ENCODE measurements around the gene SPOCK1. TPM values are rescaled to one million over a fixed set of nuclear protein-coding genes. Genes with fewer than 3 reads are reported as not detected.

The SPOCK1 gene
- polyA plus RNA-seq, 3 donors, result 5.4 to 39.4 (median 14.7) TPM

- 80 to 89% (median 89%) methylated on average over 6 of the region's 6 CpGs for WGBS, 3 donors
- no peak overlapping the region for H3K27ac ChIP-seq (ENCODE audit: low read depth, low read length)
Measured at GRCh38 chr5:137350791-137351190, 148.3 kb downstream of the SPOCK1 start.

DNA sequence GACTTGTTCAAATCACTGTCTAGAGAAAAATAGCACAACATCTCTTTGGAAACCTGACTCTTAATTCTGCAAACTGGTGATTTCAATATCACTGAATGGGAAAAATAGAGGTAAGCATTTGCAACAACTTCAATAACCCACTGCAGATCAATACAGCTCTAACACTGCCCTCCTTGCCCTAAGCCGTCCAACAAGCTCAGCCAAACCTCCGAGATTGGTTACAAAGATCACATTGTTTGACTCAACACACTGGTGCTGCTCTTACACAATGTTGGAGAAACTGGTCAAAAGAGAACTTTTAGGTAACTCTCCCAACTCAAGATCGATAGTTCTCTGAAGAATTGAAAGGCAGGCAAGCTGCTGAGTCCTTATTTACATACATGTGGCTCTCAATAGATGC is 150.4 kb downstream of the SPOCK1 start:
- no peak overlapping the region for H3K27ac ChIP-seq (ENCODE audit: low read depth, low read length)
- WGBS, 3 donors, result 43 to 91% (median 76%) methylated on average over 3 of the region's 3 CpGs

DNA sequence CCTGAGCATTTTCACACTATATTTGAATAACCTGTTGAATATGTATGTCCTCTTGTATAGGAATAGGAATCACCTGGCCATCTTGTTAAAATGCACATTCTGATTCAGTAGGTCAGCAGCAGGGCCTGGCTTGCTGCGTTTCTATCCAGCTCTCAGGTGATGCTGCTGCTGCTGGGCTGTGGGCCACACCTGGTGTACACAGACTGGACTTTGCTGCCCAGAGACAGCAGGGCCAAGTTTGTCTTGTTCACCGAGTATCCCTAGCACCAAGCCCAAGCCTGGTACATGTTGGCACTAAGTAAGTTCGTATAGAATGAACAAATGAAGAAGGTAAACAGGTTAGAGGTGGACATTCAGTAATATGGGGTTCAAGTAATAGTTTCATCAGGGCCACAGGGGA is 151.3 kb downstream of the SPOCK1 start:
- no peak overlapping the region for H3K27ac ChIP-seq (ENCODE audit: low read depth, low read length)
- WGBS, 3 donors, result 81 to 92% (median 82%) methylated on average over 3 of the region's 3 CpGs

DNA sequence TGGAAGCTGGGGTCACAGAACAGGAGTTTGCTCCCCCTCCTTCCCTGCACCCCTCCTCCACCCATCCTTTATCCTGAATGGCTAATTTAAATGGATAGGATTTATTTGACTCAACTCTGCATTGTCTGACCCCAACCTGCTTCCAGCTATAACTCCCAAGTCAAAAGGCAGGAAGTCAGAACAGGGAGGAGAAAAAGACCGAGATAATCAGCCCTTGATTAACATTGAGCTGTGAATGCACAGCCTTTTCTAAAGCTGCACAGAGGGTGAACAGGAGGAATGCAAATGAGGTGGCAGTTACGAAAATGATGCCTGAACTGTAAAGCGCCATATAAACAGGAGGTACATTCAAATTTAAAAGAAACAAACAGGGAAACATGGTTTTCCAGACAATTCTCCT is 152.8 kb downstream of the SPOCK1 start:
- WGBS, 3 donors, result 78 to 85% (median 82%) methylated on average over 3 of the region's 3 CpGs
- H3K27ac ChIP-seq (ENCODE audit: low read depth, low read length), result no peak overlapping the region

DNA sequence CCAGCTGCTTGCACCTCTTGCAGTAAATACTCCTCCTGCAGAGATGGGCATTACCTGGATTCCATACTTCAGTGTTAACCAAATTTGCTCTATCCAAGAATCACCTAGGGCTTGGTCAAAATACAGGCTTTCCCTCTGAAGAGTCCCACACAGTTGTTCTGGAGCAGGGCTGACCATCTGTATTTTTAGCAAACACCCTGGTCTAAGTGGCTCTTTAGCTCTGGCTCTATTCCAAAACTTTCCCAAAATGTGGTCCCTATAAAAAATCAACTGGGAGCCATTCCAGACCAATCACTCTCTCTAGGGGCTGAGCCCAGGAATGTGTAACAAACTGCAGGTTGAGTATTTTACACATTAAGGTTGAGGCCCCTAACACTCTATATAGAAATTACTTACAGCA is 153.7 kb downstream of the SPOCK1 start:
- no peak overlapping the region for H3K27ac ChIP-seq (ENCODE audit: low read depth, low read length)

GRCh38 chr5:137344723-137345322 is 154.3 kb downstream of the SPOCK1 start:
- 23 to 41% (median 39%) methylated on average over 6 of the region's 6 CpGs for WGBS, 3 donors
- no peak overlapping the region for H3K27ac ChIP-seq (ENCODE audit: low read depth, low read length)

DNA sequence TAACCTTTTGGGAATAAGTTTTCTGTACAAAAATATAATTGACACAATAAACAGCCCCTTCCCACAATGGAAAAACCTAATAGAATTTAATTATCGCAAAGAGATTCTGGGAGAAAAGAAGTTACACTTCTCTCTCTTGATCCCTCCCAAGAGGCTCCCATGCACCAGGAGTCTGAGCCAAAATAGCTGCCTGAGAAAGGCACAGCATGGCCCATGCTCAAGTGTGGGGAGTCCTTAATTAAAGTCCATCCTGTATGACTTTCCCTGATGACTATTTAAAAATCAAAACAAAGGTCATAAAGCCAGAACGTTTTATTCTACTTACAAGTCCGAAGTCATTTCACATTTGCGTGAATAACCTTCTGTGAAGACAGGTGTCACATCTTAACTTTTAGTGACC is 155.1 kb downstream of the SPOCK1 start:
- WGBS, 3 donors, result 61 to 72% (median 71%) methylated on average over 4 of the region's 4 CpGs

DNA sequence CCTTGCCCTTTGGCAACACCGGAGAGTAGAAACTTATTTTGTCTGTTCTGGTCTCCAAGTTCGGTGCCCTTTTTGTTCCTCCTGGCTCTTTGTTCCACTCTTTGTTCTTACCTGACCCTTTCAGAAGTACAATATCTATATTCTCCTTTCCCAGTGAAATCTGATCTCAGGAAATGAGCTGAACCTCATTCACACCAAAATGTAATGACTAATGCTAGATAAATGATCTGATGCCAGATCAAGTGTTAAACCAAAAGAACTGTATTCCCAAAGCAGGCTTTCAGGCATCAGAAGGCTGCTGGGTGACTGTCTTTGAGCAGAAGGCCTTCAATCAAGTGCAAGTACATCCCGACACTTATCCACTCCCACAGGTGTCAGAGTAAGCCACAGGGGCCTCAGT is 156.4 kb downstream of the SPOCK1 start:
- H3K27ac ChIP-seq (ENCODE audit: low read depth, low read length), result no peak overlapping the region
- 84 to 90% (median 90%) methylated on average over 3 of the region's 3 CpGs for WGBS, 3 donors

More for the DNA sequence above, 155.1 kb downstream of the SPOCK1 start:
- H3K27ac ChIP-seq (ENCODE audit: low read depth, low read length), result no peak overlapping the region

DNA sequence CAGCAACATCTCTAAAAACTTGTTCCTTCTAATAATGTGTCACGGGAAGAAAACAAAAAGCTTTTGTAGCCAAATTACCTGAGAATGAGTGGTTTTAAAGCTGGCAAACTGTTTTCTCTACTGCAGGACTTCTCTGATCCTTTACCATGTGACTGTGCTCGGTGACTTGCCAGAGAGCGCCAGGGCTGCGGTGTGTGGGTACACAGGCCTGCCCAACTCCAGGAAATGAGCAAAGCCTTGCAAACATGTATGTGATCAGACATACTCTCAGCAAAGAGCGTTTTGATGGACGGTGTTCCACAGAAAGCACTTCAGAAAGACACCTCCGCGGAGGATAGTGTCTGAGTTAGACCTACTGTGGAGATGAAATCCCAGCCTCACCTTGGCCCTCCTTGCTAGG is 157.3 kb downstream of the SPOCK1 start:
- 73 to 78% (median 74%) methylated on average over 8 of the region's 8 CpGs for WGBS, 3 donors
- no peak overlapping the region for H3K27ac ChIP-seq (ENCODE audit: low read depth, low read length)

DNA sequence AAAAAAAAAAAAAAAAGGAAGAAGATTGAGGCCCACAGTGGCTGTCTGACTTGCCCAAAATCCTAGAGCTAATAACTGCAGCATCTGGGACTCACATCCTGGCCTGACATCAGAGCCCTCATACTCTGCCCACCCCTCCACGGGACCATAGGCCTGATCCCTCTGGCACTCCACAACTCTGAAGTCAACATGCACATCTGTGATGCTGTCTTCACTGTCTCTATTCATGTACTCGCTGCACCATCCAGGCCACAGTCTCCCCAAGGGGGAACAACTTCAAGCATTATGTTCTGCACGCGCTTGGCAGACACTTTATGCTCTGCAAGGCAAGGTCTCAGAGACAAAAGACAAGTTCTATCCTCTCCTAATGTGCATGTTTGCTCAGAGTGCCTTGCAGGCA is 158.2 kb downstream of the SPOCK1 start:
- WGBS, 3 donors, result 77 to 91% (median 81%) methylated on average over 4 of the region's 4 CpGs
- H3K27ac ChIP-seq (ENCODE audit: low read depth, low read length), result no peak overlapping the region

- no peak overlapping the region for H3K27ac ChIP-seq (ENCODE audit: low read depth, low read length)
Measured at GRCh38 chr5:137336565-137337120, 162.5 kb downstream of the SPOCK1 start.

DNA sequence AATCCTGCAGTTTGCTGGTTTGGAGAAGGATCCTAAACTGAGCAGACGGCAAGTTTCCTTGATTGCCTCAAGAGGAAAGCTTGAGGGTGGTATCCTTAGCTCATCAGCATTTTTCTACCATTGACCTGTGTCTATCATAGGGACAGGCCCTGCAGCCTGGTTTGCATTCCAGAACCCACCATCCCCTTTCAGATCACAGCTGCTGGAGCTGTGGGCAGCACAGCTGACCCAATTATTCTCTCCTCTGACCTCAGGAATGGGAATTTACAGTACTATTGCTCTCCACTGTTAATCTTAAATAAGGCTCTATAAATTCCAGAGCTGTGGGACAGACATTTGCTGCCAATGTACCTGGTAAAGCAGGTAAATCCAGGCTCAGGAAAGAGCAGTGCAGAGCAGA is 163.0 kb downstream of the SPOCK1 start:
- 64 to 79% (median 69%) methylated on average over 1 of the region's 1 CpG for WGBS, 3 donors
- no peak overlapping the region for H3K27ac ChIP-seq (ENCODE audit: low read depth, low read length)

- H3K27ac ChIP-seq (ENCODE audit: low read depth, low read length), result no peak overlapping the region
- 79 to 86% (median 84%) methylated on average over 5 of the region's 5 CpGs for WGBS, 3 donors
Measured at GRCh38 chr5:137335493-137335892, 163.6 kb downstream of the SPOCK1 start.

GRCh38 chr5:137333928-137334327 is 165.2 kb downstream of the SPOCK1 start:
- 65 to 77% (median 75%) methylated on average over 3 of the region's 3 CpGs for WGBS, 3 donors
- no peak overlapping the region for H3K27ac ChIP-seq (ENCODE audit: low read depth, low read length)

- no peak overlapping the region for H3K27ac ChIP-seq (ENCODE audit: low read depth, low read length)
- 75 to 92% (median 89%) methylated on average over 4 of the region's 4 CpGs for WGBS, 3 donors
Measured at GRCh38 chr5:137333475-137333874, 165.7 kb downstream of the SPOCK1 start.

GRCh38 chr5:137332296-137332695 is 166.8 kb downstream of the SPOCK1 start:
- WGBS, 3 donors, result 74 to 81% (median 78%) methylated on average over 6 of the region's 6 CpGs
- H3K27ac ChIP-seq (ENCODE audit: low read depth, low read length), result no peak overlapping the region

- H3K27ac ChIP-seq (ENCODE audit: low read depth, low read length), result no peak overlapping the region
- 88 to 97% (median 96%) methylated on average over 8 of the region's 8 CpGs for WGBS, 3 donors
Measured at GRCh38 chr5:137329586-137330296, 169.4 kb downstream of the SPOCK1 start.

DNA sequence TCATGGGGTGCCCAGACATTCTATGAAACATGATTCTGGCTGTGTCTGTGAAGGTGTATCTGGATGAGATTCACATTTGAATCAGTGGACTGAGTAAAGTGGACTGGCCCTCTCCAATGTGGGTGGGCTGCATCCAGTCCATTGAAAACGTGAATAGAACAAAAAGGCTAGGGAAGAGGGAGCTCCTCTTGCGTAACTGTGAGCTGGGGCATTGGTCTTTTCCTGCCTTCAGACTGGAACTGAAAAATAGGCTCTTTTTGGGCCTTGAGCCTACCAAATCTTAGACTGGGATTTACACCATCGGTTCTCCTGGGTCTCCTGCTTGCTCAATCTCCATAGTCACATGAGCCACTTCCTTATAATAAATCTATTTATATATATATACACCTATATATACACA is 170.1 kb downstream of the SPOCK1 start:
- no peak overlapping the region for H3K27ac ChIP-seq (ENCODE audit: low read depth, low read length)
- WGBS, 3 donors, result 73 to 83% (median 80%) methylated on average over 3 of the region's 3 CpGs

- no peak overlapping the region for H3K27ac ChIP-seq (ENCODE audit: low read depth, low read length)
- 92 to 95% (median 92%) methylated on average over 9 of the region's 9 CpGs for WGBS, 3 donors
Measured at GRCh38 chr5:137328463-137328862, 170.7 kb downstream of the SPOCK1 start.

DNA sequence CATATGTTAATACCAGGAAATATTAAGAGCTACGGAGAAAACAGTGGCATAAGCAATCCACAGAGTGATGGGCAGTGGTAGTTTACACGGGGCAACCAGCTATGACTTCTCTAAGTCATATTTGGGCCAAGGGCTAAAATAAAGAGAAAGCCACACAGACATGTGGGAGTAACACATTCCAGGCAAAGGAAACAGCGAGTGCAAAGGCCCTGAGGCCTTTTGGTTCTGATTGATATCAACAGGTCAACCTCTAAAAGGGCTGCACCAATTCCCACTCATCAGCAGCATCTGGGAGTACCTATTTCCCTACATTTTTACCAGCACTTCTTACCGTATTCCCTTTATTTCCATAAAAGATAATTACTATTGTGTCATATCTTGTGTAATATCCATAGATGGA is 173.4 kb downstream of the SPOCK1 start:
- 85 to 95% (median 87%) methylated on average over 4 of the region's 4 CpGs for WGBS, 3 donors
- no peak overlapping the region for H3K27ac ChIP-seq (ENCODE audit: low read depth, low read length)
